GM19193 (cell line): ENCODE data around the gene CHCHD4.

Experiments used
- POLR2A ChIP-seq: IDR thresholded peaks from 4 replicates; pipeline ENCODE4 v1.6.1; 2011; ENCODE audit not compliant: insufficient read depth, insufficient read length; ENCODE audit errors: extremely low read depth

CHCHD4 gene

DNA sequence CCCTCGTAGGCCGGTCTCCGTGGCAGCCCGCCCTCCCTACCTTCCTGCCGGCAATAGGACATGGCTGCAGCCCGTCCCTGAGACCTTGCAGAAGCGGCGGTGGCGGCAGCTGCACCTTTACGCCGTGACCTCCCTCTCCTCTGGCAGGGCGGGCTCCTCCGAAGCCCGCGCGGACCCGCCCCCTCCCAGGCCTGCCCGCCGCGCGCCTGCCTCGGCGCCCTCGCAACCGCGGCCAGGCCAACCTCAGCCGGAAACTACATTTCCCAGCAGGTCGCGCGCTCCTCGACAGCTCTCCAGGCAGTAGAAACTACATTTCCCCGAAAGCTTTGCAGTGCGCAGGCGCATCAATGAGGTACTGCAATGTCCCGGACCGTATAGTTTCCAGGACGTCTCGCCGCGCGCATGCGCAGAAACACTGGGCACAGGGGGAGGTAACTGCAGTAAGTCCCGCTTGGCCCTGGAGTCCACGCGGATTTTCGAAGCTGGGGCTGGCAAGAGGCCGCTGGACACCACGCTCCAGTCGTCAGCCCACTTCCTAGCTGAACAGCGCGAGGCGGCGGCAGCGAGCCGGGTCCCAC, at the start of gene CHCHD4, which contains the start of gene TMEM43:
Gene CHCHD4, minus strand, starts transcription at position 256 of the 578 bp plus-strand sequence. Its CDS starts 194 bp downstream, at position 62.
Gene TMEM43, plus strand, starts transcription at position 438 of the 578 bp plus-strand sequence. CDS start 142 bp downstream, outside the sequence.
- TF ChIP-seq POLR2A = peak; percentile 44

- no peak for TF ChIP-seq POLR2A
These were observed 47.8 kb upstream of the CHCHD4 start for GRCh38 chr3:14172496-14172895.

DNA sequence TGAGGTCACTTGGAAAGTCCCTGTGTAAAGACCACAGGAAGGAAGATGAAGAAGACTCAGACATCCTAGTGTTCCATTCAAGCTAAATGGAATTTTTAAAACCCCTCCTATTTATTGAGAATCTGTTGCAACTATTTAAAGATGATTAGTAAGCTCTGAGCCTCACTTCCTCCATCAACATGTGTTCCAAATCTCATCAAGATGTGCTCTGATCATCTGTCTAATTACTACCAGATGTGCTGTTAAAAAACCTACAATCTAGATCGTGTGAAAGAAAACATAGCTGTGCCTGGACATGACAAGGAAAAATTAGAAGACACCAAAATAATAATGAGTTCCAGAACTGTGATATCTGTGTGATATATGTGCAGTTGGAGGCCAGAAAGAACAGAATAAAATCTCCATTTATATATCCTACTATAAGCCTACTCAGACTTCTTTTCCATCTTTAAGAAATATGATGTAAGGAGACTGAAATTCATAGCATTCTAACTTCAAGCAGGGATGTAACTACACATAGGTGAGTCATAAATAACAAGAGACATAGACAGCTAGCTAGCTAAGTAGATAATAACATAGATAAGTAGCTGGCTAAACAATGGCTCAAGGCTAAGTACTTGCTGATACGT, 46.0 kb upstream of the CHCHD4 start:
- no peak for TF ChIP-seq POLR2A

- TF ChIP-seq POLR2A = no peak
These were observed 45.2 kb upstream of the CHCHD4 start for GRCh38 chr3:14169871-14170270.

GRCh38 chr3:14169435-14169834, 44.8 kb upstream of the CHCHD4 start:
- no peak for TF ChIP-seq POLR2A

DNA sequence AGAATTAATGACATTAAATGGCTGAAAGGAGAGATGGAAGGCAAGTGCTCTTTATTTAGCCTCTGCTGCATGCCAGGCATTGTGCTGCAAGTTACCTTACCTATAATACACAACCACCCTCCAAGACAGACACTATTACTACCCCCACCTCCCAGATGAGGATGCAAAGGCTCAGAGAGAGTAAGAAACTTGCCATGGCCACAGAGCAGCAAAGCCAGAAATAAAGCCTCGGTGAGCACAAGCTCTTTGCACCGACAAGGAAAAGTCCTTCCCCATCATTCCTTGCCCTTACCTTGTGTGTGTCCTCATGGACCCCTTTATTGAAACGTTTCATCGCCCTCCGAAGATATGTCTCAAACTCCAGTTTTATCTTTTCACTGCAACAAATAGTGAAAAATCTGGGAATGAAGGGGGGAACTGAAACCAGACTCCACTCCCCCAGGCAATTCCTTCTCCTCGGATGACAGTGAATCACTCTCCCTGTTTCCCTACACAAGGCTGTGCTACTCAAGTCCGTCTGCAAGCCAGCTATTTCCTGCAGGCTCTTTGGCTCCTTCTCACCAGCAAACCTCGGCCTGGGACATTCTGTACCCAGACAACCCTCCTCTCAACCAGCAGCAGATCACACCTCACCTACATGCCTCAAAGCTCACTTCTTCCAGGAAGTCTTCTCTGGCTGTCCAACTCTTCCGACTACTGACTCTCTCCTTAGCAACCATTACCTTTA, 42.4 kb upstream of the CHCHD4 start:
- no peak for TF ChIP-seq POLR2A

GRCh38 chr3:14162178-14162577, 37.5 kb upstream of the CHCHD4 start:
- no peak for TF ChIP-seq POLR2A

DNA sequence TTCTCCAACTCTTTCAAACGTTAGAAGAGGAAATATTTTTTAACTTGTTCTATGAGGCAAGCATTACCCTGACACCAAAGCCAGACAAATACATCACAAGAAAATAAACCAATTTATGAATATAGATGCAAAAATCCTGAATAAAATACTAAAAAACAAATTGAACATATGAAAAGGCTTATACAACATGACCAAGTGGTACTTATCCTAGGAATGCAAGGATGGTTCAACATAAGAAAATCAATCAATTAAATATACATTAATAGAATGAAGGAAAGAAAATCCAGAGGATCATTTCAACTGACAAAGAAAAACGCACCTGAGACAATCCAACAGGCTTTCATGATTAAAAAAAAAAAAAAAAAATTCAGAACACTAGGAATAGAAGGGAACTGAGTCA, 36.6 kb upstream of the CHCHD4 start:
- no peak for TF ChIP-seq POLR2A

GRCh38 chr3:14159426-14159825, 34.8 kb upstream of the CHCHD4 start:
- no peak for TF ChIP-seq POLR2A

- no peak for TF ChIP-seq POLR2A
These were observed 33.7 kb upstream of the CHCHD4 start for GRCh38 chr3:14158370-14158769.

- TF ChIP-seq POLR2A = no peak
These were observed 33.3 kb upstream of the CHCHD4 start for GRCh38 chr3:14157951-14158350.

DNA sequence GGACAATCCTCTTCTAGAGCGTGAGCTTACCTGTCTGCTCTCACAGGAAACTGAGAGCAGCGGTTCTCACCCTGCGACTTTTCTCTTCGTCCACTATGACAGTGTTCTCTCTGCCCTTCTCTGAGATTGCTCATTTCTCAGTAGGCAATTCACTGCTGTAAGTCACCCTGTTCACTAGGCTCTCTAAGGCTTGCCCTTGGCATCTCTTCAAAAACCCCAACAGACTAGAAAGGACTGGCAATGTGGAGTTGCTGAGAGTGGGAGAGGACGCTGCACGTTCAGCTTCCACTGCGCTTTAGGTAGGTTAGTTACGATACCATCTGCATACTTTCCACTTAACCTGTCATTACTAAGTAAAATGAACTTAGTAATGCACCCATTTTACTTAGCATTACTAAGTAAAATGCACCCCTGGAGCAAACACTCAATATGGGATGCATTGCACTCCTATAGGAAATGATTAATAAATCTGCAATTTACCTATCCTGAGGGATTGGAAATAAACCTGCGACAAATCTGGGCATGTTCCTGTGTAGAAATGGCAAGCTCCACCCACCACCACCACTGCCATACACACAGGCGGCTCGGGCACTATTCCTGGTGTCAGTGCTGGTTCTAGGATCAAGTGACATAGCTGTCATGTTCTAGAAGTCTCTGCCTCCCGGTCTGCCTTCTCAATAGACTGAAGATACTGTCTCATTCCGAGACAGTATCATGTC, 32.3 kb upstream of the CHCHD4 start:
- TF ChIP-seq POLR2A = no peak

DNA sequence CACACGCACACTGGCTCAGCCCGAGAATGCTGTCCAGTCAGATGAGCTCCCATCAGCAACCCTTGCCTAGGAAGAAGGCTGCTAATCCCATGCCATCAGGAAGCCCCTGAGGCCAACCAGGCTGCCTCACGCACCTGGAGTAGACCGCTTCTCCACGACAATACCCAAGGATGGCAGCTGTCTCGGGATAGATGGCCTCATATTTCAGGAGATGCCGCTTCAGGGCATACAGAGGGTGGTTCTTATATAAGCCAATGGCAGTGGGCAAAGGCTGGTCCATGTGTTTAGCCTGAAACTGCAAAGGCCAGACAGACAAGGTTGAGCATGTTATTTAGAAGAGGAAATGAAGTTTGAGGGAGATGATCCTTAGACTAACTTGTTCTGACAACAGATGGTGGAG, 31.5 kb upstream of the CHCHD4 start:
- TF ChIP-seq POLR2A = no peak

DNA sequence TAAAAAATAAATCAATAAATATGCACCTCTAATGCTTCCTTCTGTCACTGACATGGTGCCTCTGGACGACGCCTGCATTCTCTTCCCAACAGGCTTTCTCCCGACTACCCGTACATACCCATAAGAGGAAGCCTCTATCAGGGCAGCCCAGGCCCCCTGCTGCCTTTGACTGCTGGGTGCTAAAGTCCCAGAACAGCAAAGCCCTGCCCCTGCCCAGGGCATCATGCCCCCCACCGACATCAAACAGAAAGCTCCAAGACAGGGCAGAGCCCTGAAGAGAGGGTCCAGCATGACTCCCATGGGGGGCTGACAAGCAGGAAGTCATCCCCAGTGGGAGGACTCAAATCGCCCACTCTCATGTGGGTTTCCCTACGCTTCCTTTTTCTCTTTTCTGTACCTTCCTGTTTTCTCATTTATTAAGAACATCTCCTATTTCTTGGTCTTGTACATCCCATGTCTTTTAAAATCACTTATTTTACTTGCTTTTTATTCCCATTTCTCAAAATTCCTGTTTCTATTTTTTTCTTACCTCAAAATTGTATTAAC, 30.3 kb upstream of the CHCHD4 start:
- no peak for TF ChIP-seq POLR2A

DNA sequence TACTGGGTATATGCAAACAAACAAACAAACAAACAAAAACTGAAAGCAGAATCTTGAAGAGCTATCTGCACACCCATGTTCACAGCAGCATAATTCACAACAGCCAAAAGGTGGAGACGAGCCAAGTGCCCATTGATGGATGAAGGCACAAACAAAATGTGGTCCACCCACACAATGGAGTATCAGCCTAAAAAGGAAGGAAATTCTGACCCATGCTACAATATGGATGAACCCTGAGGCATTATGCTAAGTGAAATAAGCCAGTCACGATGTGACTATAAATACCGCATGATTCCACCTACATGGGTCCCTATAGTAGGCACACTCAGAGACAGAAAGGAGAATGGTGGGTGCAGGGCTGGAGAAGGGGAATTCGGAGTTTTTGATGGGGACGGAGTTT, 29.6 kb upstream of the CHCHD4 start:
- TF ChIP-seq POLR2A = no peak
